ENCODE measurements around the gene ANKRD33.

ANKRD33 gene

DNA sequence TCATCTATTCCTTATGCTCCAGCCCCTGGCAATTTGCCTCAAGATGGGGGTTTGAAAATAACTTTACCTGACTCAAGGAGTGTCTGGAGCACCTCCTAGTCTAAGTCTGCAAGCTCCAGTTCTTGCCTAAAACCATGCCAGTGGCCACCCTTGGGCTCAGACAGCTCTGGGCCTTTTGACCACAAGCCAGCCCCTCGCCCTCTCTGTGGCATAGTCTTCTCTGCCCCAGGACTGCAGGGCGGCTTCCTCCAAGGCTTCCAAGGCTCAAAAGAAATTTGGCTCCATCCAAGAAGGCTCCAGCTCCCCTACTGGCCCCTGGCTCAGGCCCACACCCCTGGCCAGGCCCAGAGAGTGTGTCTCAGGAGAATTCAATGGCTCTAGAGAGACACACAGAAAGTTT, 34.2 kb downstream of the ANKRD33 start:
- no peak for DNase-seq

DNA sequence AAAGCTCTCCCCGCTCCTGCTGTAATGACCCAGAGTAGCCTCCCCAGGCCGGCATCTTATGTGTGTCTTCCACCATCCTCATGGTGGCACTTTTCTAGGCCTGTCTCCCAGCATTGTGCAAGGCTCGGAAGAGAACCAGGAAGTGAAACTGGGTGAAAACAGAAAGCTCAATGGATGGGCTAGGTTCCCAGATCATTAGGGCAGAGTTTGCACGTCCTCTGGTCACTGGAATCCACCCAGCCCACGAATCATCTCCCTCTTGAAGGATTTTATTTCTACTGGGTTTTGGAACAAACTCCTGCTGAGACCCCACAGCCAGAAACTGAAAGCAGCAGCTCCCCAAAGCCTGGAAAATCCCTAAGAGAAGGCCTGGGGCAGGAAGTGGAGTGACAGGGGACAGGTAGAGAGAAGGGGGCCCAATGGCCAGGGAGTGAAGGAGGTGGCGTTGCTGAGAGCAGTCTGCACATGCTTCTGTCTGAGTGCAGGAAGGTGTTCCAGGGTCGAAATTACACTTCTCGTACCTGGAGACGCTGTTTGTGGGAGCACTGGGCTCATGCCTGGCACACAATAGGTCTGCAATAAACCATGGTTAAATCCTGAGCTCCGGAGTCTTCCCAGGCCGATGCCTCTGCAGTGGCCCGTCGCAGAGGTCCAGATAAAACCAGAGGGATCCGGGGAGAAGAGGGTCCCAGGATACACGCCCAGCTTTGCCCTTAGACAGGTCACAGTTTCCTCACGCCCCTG, 35.0 kb downstream of the ANKRD33 start:
- peak; percentile 98 for DNase-seq

DNA sequence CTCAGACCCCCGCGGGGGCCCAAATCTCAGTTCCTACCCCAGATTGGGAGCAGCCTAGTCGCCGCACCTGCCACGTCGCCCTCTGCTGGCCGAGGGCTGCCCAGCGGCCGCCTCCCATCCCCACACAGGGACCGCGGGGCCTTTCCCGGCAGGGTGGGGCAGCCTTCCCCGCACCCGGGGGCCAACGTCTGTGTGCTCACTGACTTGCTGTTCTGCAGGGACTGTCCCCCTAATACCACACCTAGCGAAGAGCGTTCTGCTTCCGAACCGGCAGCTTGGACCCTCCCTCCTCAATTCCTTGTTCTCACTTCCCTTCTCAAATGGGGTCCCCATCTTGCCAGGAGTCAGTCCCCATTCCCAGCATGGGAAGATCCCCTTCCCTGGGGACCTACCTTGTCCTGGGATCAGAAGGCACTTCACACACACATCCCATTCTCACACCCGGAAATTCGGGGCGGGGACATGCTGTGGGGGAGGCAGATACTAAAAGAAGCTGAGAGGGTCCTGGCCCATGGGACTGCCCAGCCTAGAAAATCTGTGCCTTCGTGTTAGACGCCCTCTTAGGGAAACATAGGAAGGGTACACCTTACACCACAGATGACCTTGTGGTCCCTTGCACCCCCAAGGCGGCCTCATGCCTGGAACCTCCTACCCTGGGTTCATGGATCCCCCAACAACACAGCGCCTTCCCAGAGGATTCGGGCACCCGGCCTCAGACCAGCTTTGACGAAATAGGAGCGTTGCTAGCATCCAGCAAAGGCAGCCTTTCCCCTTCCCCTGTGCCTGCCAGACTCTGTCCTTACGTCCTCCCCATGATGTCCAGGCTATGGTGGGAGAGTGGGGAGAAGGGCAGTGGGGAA, 35.8 kb downstream of the ANKRD33 start:
- peak; percentile 69 for DNase-seq

DNA sequence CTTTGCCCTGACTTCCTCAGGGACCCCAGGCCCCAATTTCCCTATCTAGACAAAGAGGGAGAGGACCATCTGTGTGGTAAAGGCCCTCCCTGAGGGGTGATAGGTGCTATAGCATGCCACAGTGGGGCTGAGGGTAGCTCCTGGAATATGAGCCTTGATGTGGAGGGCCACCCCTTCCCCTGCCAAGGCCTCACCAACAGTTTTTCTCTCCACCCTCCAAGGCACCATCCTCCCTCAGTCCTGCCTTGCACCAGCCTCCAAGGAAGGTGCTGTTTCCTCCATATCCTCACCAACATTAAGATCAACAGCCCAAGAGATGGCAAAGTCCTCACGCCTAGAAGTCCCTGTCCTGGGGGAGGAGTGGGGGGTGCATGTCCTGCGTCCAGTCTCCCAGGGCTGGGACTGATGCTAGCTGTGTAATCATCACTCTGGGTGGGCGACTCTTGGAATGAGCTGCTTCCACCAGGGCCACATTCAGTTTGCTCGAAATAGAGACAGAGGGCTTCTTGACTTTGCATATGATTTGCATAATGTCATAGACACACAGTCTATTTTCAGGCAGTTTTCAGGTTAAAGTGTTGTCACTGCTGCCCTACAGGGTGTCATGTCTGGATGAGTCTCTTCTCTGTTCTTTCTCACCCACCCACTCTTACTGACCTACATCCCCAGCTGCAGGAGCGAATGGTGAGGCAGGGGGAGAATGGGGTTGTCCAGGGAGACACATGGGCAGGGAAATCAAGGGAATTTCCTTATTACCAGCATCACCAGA, 36.8 kb downstream of the ANKRD33 start:
- DNase-seq, result peak; percentile 78

DNA sequence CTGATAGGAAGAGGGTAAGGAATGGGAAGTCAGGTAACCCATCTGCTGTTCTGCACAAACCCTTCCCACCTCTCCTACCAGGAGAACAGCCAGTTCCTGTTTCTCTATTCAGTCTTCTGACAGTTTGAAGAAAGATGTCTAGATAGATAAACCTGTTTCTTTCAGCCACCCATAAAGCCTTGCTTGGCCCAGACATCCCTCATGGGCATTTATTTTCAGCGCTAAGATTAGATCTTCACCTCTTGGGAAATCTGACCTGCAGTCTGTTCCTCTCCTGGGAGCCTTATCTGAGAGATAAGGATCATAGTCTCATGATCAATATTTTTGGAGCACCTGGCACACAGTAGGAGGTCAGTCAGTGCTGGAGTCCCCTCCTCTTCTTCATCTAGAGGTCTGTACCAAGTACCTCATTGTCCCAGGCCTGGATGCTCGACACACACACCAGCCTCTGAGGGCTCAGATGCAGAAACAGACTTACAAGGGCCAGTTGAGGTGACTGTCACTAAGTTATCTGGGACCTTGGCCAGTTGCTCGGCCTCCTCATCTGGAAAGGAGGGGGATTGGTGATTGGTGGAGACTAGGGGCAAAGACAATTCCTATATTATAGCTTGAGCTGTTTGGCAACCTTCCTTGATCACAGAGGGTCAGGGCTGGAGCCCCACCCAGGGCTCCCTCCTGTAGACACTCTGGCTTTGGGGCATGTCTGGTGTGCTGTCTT, 37.6 kb downstream of the ANKRD33 start:
- DNase-seq, result no peak

DNA sequence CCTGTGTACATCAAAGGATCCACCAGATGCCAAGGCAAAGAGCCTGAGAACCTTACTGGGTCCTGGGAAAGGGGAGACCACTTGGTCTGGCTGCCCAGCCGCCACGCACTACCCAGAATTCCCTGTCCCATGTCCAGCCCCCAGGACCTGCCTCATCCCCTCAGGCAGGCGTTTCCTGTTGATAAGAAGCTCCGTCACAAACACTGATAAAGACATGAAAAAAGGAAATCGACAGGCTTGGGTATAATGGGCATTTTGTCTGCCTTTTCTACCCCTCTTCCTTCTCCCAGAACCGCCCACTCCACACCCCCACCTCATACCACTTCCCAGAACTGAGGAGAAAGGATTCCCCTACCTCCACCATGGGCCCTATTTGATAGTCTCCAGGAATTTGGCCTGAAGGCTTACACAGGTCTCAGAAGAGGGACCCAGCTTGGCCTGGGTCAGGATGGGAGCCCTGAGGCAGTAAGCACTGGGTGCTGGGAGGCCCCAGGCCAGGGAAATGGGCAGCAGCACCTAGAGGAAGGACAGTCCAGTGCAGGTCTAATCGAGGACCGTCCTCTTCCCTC, 38.2 kb downstream of the ANKRD33 start:
- DNase-seq, result no peak

DNA sequence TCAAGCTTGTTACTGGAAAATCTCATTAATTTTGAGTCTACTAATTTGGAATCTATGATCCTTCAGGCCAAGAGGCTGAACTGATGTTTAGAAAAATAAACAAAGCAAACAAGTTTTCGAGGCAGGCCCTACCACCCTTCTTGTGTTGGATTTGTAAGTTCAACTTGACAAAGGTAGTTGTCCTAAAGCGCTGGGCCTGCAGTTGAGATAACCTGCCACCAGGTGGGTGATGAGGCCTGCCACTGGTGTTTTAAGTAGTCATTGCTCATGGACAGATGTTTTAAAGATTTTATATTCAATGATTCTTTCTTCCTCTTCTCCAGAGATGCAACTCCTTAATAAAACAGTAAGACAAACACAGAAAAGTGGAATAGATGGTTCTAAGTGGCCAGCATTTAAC, 38.8 kb downstream of the ANKRD33 start:
- DNase-seq, result peak; percentile 49

DNA sequence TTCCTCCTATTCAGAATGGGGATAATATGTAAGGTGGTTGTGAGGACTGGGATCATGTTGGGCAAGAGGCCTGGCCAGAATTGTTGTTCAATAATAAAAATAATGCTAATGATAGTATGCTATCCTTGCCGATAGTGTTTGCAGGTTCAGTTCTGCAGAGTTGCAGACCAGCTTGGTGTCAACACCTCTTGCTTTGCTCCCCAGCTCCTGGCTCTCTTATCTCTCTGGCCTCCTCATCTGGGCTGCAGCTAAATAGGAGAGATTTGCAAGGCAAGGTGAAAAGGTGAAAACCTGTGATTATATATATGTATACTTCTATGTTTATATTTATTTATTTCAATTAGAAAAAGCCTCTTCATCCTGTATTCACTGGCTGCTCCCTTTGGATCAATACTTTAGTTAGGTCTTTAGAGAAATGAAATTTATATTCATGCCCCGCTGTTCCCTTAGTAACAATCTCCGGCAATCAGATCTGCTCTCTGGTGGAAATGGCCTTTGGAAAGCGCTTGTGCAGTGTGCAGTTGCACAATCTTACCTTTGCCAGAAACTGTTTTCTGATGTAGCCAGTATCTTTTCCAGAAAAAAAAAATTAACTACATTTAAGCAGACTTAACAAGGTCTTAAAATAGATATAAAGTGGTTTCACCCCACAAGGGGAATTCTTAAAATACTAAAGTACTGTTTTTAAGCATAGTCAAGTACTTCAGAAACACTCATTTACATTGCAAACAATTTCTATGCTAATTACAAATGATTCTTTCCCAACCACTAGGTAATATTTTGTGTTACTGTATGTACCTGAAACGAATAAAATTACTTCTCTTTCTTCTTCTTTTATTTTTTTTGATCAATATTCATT, 44.5 kb downstream of the ANKRD33 start:
- DNase-seq, result no peak

DNA sequence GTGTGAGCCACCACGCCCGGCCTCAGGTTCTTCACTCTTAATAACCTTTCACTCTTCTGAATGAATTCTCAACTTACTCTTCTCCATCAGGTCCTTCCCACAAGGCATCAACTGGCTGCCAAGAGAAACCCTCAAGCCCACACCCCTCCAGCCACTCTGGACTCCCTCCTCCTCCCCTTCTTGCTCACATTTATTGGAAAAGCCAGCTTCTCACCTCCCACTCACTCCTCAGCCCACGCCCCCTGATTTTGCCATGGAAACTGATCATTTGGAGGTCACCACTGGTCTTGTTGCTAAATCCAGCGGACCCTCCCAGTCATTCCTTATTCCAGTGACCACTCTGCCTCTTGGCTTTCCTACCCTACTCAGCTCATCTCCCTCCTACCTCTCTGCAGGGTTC, 46.2 kb downstream of the ANKRD33 start:
- DNase-seq, result no peak

DNA sequence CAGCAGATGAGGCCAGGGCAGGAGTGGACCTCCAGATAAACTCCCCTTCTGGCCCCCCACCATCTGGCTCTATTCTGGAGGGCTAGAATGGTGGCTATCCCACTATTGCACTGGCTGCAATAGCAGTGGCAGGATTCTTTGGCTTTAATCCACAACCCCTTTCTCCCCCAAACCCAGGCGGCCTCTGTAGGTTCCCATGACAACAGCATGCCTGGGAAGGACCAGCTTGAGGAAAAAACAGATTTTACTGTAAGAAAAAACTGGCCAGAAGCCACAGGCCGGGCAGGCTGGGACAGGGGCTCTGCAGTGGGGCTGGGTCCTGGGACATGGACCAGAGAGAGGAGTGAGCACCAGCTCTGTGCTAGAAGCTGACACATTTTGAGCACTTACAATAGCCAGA, 50.0 kb downstream of the ANKRD33 start:
- no peak for DNase-seq

DNA sequence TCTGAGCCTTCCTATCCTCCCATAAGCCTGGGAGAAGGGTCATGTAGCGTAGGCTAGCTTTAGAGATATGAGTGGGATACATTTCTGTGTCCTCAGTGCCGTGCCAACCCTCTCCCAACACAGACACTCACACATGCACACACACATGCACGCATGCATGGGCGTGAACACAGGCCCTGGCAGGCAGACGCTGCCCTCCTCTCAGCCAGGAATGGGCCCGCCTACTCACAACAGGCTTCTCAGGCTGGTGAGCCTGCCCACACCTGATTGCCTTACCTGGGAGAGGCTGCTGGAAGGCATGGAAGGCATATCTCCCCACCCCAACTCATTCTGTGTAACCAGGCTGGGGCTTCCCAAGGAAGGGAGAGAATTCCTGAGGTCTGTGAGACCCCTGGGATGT, 50.8 kb downstream of the ANKRD33 start:
- DNase-seq, result no peak

DNA sequence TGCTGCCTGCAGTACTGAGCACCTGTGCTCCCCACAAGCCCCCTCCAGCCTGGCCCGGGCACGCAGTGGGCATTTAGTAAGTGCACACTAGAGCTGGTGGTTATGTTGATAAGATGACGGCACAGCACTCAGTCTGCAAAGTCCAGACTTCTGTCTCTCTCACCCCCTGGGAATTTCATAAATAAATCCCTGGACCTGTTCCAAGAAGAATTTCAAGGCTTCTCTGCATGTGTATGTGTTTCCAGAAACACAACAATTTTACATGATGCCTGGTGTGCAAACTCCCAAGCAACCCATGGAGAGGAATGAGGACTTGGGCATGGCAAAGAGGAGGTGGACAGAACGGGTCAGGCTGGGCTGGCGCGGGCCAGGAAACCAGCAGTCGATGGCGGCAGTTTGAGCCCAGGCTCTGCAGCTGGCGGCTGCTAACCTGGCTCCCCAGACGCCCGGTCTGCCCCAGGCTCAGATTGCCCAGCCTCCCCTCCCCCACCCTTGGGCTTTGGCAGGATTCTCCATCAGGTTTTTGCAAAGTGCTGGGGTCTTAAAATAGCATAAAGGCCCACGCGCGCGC, 53.2 kb downstream of the ANKRD33 start:
- DNase-seq, result no peak

Measured in suppressor macrophage treated with lipopolysaccharide for 4 hours (primary cell).